Measurements from ENCODE around the gene ARAP1.

DNA sequence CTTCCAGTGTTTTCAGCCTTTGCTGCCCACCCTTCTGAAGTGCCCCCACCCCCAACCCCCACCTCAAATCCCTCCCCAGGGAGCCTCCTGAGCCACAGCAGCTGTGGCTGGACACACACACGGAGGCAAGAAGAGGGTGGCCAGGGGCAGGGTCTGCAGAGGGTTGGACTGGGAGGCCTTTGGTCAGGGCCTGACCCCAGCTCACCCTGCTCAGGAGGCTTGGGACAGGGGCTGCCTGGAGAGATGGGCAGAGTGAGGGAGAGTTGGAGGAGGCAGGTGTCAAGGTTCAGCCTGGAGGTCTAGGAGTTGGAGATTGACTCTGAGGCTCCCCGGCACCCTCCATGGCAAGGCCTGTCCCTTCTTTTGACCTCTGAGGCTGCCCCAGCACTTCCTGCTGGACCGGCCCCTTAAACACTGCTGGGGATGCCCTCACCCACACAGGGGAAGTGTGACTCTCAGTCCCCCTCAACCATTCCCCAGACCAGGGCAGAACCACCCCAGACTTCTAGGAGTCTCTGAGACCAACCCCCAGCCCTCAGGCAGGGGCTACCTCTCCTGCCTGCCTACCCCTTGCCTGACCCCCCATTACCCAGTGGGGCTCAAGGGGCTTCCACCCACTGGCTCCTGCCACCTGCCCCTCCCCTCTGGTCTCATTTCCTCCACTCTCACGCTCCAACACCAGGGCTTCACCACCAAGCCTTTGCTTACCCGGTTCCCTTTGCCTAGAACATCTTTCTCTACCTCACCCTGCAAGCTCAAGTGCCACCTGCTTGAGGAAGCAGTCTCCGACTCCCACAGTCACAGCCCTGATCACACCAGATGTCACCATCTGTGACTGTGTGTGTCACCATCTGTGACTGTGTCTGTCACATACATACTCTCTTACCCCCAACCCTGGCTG lies 8.6 kb downstream of the ARAP1 start:
- TF ChIP-seq, protein P1, sequence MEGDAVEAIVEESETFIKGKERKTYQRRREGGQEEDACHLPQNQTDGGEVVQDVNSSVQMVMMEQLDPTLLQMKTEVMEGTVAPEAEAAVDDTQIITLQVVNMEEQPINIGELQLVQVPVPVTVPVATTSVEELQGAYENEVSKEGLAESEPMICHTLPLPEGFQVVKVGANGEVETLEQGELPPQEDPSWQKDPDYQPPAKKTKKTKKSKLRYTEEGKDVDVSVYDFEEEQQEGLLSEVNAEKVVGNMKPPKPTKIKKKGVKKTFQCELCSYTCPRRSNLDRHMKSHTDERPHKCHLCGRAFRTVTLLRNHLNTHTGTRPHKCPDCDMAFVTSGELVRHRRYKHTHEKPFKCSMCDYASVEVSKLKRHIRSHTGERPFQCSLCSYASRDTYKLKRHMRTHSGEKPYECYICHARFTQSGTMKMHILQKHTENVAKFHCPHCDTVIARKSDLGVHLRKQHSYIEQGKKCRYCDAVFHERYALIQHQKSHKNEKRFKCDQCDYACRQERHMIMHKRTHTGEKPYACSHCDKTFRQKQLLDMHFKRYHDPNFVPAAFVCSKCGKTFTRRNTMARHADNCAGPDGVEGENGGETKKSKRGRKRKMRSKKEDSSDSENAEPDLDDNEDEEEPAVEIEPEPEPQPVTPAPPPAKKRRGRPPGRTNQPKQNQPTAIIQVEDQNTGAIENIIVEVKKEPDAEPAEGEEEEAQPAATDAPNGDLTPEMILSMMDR (IDR thresholded peaks at IDR 0.05; ENCODE audit: low read length), result no peak
- no peak for TF ChIP-seq EZH2 (optimal IDR thresholded peaks at IDR 0.05; ENCODE audit: low read depth, low read length)
